Measurements from ENCODE around the gene PCDHA13.
"Not testable (repeated sequence)": the region's sequence is repeated elsewhere in the genome, so short reads cannot be mapped to it uniquely, and the experiment has no call there.

The PCDHA13 gene

DNA sequence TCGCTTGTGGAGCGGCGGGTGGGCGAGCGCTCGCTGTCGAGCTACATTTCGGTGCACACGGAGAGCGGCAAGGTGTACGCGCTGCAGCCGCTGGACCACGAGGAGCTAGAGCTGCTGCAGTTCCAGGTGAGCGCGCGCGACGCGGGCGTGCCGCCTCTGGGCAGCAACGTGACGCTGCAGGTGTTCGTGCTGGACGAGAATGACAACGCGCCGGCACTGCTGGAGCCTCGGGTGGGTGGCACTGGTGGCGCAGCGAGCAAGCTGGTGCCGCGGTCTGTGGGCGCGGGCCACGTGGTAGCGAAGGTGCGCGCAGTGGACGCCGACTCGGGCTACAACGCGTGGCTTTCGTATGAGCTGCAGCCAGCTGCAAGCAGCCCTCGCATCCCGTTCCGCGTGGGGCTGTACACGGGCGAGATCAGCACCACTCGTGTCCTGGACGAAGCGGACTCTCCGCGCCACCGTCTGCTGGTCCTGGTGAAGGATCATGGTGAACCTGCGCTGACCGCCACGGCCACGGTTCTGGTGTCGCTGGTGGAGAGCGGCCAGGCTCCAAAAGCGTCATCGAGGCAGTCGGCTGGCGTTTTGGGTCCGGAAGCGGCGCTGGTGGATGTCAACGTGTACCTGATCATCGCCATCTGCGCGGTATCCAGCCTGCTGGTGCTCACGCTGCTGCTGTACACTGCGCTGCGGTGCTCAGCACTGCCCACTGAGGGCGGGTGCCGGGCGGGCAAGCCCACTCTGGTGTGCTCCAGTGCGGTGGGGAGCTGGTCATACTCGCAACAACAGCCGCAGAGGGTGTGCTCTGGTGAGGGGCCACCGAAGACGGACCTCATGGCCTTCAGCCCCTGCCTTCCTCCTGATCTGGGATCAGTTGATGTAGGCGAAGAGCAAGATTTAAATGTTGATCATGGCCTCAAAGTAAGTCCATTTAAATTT, 38.9 kb upstream of the PCDHA13 start:
- TF ChIP-seq, protein P1, sequence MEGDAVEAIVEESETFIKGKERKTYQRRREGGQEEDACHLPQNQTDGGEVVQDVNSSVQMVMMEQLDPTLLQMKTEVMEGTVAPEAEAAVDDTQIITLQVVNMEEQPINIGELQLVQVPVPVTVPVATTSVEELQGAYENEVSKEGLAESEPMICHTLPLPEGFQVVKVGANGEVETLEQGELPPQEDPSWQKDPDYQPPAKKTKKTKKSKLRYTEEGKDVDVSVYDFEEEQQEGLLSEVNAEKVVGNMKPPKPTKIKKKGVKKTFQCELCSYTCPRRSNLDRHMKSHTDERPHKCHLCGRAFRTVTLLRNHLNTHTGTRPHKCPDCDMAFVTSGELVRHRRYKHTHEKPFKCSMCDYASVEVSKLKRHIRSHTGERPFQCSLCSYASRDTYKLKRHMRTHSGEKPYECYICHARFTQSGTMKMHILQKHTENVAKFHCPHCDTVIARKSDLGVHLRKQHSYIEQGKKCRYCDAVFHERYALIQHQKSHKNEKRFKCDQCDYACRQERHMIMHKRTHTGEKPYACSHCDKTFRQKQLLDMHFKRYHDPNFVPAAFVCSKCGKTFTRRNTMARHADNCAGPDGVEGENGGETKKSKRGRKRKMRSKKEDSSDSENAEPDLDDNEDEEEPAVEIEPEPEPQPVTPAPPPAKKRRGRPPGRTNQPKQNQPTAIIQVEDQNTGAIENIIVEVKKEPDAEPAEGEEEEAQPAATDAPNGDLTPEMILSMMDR (IDR thresholded peaks at IDR 0.05; ENCODE audit: control extremely low read depth, extremely low read depth, low read depth, missing control alignments): no peak
- ChIA-PET CTCF (no interaction called here), POLR2A (no interaction called here)
- DNase-seq (ENCODE audit: extremely low spot score): no peak

- DNase-seq (ENCODE audit: extremely low spot score); CTCF ChIA-PET; POLR2A ChIA-PET: not testable (repeated sequence)
These were observed 33.5 kb upstream of the PCDHA13 start, which contains the start of gene PCDHA9 for GRCh38 chr5:140848139-140849102. PCDHA9 (plus strand) TSS chr5:140848382; CDS start chr5:140848496, 114 bp downstream.

DNA sequence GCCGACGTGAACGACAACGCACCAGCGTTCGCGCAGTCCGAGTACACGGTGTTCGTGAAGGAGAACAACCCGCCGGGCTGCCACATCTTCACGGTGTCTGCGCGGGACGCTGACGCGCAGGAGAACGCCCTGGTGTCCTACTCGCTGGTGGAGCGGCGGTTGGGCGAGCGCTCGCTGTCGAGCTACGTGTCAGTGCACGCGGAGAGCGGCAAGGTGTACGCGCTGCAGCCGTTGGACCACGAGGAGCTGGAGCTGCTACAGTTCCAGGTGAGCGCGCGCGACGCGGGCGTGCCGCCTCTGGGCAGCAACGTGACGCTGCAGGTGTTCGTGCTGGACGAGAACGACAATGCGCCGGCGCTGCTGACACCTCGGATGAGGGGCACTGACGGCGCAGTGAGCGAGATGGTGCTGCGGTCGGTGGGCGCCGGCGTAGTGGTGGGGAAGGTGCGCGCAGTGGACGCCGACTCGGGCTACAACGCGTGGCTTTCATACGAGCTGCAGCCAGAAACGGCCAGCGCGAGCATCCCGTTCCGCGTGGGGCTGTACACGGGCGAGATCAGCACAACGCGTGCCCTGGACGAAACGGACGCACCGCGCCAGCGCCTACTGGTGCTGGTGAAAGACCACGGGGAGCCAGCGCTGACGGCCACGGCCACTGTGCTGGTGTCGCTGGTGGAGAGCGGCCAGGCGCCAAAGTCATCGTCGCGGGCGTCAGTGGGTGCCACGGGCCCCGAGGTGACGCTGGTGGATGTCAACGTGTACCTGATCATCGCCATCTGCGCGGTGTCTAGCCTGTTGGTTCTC, 31.9 kb upstream of the PCDHA13 start:
- POLR2A ChIA-PET; DNase-seq (ENCODE audit: extremely low spot score); CTCF ChIA-PET: not testable (repeated sequence)

GRCh38 chr5:140855772-140856674, 25.9 kb upstream of the PCDHA13 start, which contains the start of gene PCDHA10:
PCDHA10 (plus strand) TSS chr5:140855897; CDS start chr5:140856049, 152 bp downstream.
- TF ChIP-seq, protein P1 (IDR thresholded peaks at IDR 0.05; ENCODE audit: control extremely low read depth, extremely low read depth, low read depth, missing control alignments): no peak
- no peak for DNase-seq (ENCODE audit: extremely low spot score)
- POLR2A ChIA-PET: no interaction called here
- CTCF ChIA-PET: no interaction called here

DNA sequence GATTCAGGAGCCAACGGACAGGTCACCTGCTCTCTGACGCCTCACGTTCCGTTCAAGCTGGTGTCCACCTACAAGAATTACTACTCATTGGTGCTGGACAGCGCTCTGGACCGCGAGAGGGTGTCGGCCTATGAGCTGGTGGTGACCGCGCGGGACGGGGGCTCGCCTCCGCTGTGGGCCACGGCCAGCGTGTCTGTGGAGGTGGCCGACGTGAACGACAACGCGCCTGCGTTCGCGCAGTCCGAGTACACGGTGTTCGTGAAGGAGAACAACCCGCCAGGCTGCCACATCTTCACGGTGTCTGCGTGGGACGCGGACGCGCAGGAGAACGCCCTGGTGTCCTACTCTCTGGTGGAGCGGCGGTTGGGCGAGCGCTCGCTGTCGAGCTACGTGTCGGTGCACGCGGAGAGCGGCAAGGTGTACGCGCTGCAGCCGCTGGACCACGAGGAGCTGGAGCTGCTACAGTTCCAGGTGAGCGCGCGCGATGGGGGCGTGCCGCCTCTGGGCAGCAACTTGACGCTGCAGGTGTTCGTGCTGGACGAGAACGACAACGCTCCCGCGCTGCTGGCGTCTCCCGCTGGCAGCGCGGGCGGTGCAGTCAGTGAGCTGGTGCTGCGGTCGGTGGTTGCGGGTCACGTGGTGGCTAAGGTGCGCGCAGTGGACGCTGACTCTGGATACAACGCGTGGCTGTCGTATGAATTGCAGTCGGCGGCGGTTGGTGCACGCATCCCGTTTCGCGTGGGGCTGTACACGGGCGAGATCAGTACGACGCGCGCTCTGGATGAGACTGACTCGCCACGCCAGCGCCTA, 24.5 kb upstream of the PCDHA13 start:
- POLR2A ChIA-PET: no interaction called here
- CTCF ChIA-PET: no interaction called here
- no peak for DNase-seq (ENCODE audit: extremely low spot score)
- TF ChIP-seq, protein P1 (IDR thresholded peaks at IDR 0.05; ENCODE audit: control extremely low read depth, extremely low read depth, low read depth, missing control alignments): no peak

- DNase-seq (ENCODE audit: extremely low spot score): no peak
- POLR2A ChIA-PET: no interaction called here
- CTCF ChIA-PET: no interaction called here
- TF ChIP-seq, protein P1 (IDR thresholded peaks at IDR 0.05; ENCODE audit: control extremely low read depth, extremely low read depth, low read depth, missing control alignments): no peak
These were observed 24.0 kb upstream of the PCDHA13 start for GRCh38 chr5:140857987-140858240.

Data from GM10248 (cell line).